H1 (cell line): Measurements from ENCODE around the gene RIPOR3. TPM values are rescaled to one million over a fixed set of nuclear protein-coding genes. Genes with fewer than 3 reads are reported as not detected.

ENCODE experiments used
- CTCF ChIA-PET: fragments of 300-600 bp; sonication (Branson Sonifier 250); formaldehyde crosslinking; loops from one replicate; lab custom pipeline; 2021; ENCODE audit not compliant: partially characterized antibody; lab: Charles Lee
- POLR2A ChIA-PET: fragments of 300-600 bp; sonication (Branson Sonifier 250); formaldehyde crosslinking; loops from one replicate; lab custom pipeline; 2021; ENCODE audit warnings: inconsistent platforms; ENCODE audit not compliant: partially characterized antibody; lab: Charles Lee
- DNase-seq, 2 experiments: peaks; one replicate each; pipeline versions ENCODE4 v3.0.0 to v3.0.0-alpha.2; 2010 to 2022; ENCODE audit warnings: low spot score in 2 of 2, low read depth in 1 of 2, mixed read lengths in 1 of 2
- FAIRE-seq: peaks from 2 replicates; lab custom pipeline; 2011; peaks lifted over from hg19 to GRCh38; lab: Jason Lieb, UNC
- H2AFZ ChIP-seq: 2 replicates; pipeline ENCODE4 v1.8.1; 2012; ENCODE audit warnings: low read length, inconsistent platforms
- H2AK5ac ChIP-seq: 2 replicates; pipeline ENCODE4 v1.6.1; 2013; ENCODE audit warnings: low read depth, low read length
- H2BK120ac ChIP-seq: replicated peaks from 2 replicates; pipeline ENCODE3; 2013; ENCODE audit warnings: low read depth, low read length, inconsistent platforms
- H2BK12ac ChIP-seq: 2 replicates; pipeline ENCODE4 v1.6.1; 2013; ENCODE audit warnings: low read depth, low read length
- H2BK15ac ChIP-seq: 2 replicates; pipeline ENCODE4 v1.6.1; 2013; ENCODE audit warnings: low read length
- H2BK20ac ChIP-seq: 2 replicates; pipeline ENCODE4 v1.6.1; 2013; ENCODE audit warnings: low read length
- H2BK5ac ChIP-seq: 2 replicates; pipeline ENCODE4 v1.6.1; 2013; ENCODE audit warnings: low read depth, low read length
- H3K14ac ChIP-seq: 2 replicates; pipeline ENCODE4 v1.6.1; 2013; ENCODE audit warnings: inconsistent platforms; ENCODE audit not compliant: insufficient read length
- H3K18ac ChIP-seq: 2 replicates; pipeline ENCODE4 v1.6.1; 2013; ENCODE audit warnings: low read length; ENCODE audit errors: extremely low read depth
- H3K23ac ChIP-seq: 2 replicates; pipeline ENCODE4 v1.6.1; 2013; ENCODE audit warnings: inconsistent platforms; ENCODE audit not compliant: insufficient read length
- H3K23me2 ChIP-seq: 2 replicates; pipeline ENCODE4 v1.6.1; 2013; ENCODE audit warnings: low read depth, low read length
- H3K27ac ChIP-seq: 2 replicates; pipeline ENCODE4 v1.6.1; 2011; ENCODE audit warnings: low read depth, low read length, inconsistent platforms
- H3K27me3 ChIP-seq, 4 experiments: replicated peaks in 1 of 4; 1 replicate in 1 of 4; 2 replicates in 3 of 4; pipeline versions ENCODE4 v1.6.1 to v1.8.1; 2011 to 2013; ENCODE audit warnings: low read length in 3 of 4, mild to moderate bottlenecking in 3 of 4, inconsistent platforms in 2 of 4, mixed read lengths in 2 of 4, moderate library complexity in 1 of 4; ENCODE audit not compliant: control insufficient read depth in 3 of 4, insufficient read depth in 3 of 4; ENCODE audit errors: extremely low read depth in 1 of 4
- H3K36me3 ChIP-seq, 4 experiments: 2 replicates each; pipeline versions ENCODE4 v1.6.1 to v1.8.1; 2011 to 2013; ENCODE audit warnings: mild to moderate bottlenecking in 4 of 4, low read length in 3 of 4, moderate library complexity in 2 of 4, control low read depth in 1 of 4, inconsistent platforms in 1 of 4; ENCODE audit not compliant: insufficient read depth in 4 of 4, control insufficient read depth in 2 of 4
- H3K4ac ChIP-seq: replicated peaks from 2 replicates; pipeline ENCODE3; 2013; ENCODE audit warnings: low read length, low read depth, mixed read lengths, inconsistent platforms; ENCODE audit not compliant: insufficient read length
- H3K4me1 ChIP-seq, 4 experiments: replicated peaks in 1 of 4; 1 replicate in 1 of 4; 2 replicates in 3 of 4; pipeline versions ENCODE4 v1.6.1 to v1.8.1; 2011 to 2013; ENCODE audit warnings: low read length in 3 of 4, inconsistent platforms in 2 of 4, mixed read lengths in 1 of 4; ENCODE audit not compliant: insufficient read depth in 4 of 4, control insufficient read depth in 3 of 4
- H3K4me2 ChIP-seq, 2 experiments: 2 replicates each; pipeline versions ENCODE4 v1.6.1 to v1.8.1; 2011 to 2013; ENCODE audit warnings: low read depth in 2 of 2, low read length in 2 of 2, control low read depth in 1 of 2, inconsistent platforms in 1 of 2, mild to moderate bottlenecking in 1 of 2; ENCODE audit not compliant: insufficient read depth in 1 of 2
- H3K4me3 ChIP-seq, 4 experiments: fragments of 200-600, 300-600 bp in 1 of 4; sonication (generic), shearing (Covaris generic), sonication (Bioruptor Twin) in 1 of 4; 2 replicates each; pipeline versions ENCODE4 v1.5.1 to v1.8.1; 2011 to 2016; ENCODE audit warnings: low read length in 4 of 4, low read depth in 3 of 4, control low read depth in 2 of 4, inconsistent platforms in 2 of 4, mild to moderate bottlenecking in 2 of 4, mixed read lengths in 1 of 4, moderate library complexity in 1 of 4; ENCODE audit not compliant: insufficient read depth in 2 of 4; ENCODE audit errors: extremely low read depth in 1 of 4
- H3K56ac ChIP-seq: replicated peaks from 2 replicates; pipeline ENCODE3; 2013; ENCODE audit warnings: low read depth, mild to moderate bottlenecking, mixed read lengths, low read length, inconsistent platforms; ENCODE audit not compliant: insufficient read length
- H3K79me1 ChIP-seq: 2 replicates; pipeline ENCODE4 v1.6.1; 2013; ENCODE audit warnings: low read depth, low read length, control low read depth
- H3K79me2 ChIP-seq, 2 experiments: 2 replicates each; pipeline versions ENCODE4 v1.6.1 to v1.8.1; 2012 to 2013; ENCODE audit warnings: low read length in 2 of 2, mild to moderate bottlenecking in 2 of 2, inconsistent platforms in 1 of 2; ENCODE audit not compliant: insufficient read depth in 2 of 2, control insufficient read depth in 1 of 2
- H3K9ac ChIP-seq, 4 experiments: replicated peaks in 1 of 4; 1 replicate in 1 of 4; 2 replicates in 3 of 4; pipeline versions ENCODE4 v1.6.1 to v1.8.1; 2011 to 2013; ENCODE audit warnings: low read depth in 3 of 4, low read length in 3 of 4, control low read depth in 2 of 4, mild to moderate bottlenecking in 2 of 4, moderate library complexity in 2 of 4, inconsistent platforms in 1 of 4; ENCODE audit errors: extremely low read depth in 1 of 4
- H3K9me3 ChIP-seq, 2 experiments: 2 replicates each; pipeline versions ENCODE4 v1.6.1 to v1.8.1; 2012 to 2013; ENCODE audit warnings: mild to moderate bottlenecking in 2 of 2, moderate library complexity in 2 of 2, control low read depth in 1 of 2, inconsistent platforms in 1 of 2, low read depth in 1 of 2, low read length in 1 of 2, mixed read lengths in 1 of 2; ENCODE audit not compliant: insufficient read depth in 2 of 2
- H4K20me1 ChIP-seq, 2 experiments: replicated peaks in 1 of 2; 2 replicates each; pipeline versions ENCODE3 to v1.8.1; 2011 to 2013; ENCODE audit warnings: inconsistent platforms in 2 of 2, low read length in 2 of 2, mild to moderate bottlenecking in 1 of 2; ENCODE audit not compliant: insufficient read depth in 2 of 2, control insufficient read depth in 1 of 2
- H4K5ac ChIP-seq: 2 replicates; pipeline ENCODE4 v1.6.1; 2013; ENCODE audit warnings: low read length, low read depth, mixed read lengths, inconsistent platforms; ENCODE audit not compliant: insufficient read length
- H4K8ac ChIP-seq: 2 replicates; pipeline ENCODE4 v1.8.0; 2013; ENCODE audit warnings: mild to moderate bottlenecking, moderate library complexity, low read length, inconsistent platforms; ENCODE audit not compliant: insufficient read depth; ENCODE audit errors: extremely low read depth
- H4K91ac ChIP-seq: replicated peaks from 2 replicates; pipeline ENCODE3; 2013; ENCODE audit warnings: low read length, mixed read lengths, inconsistent platforms; ENCODE audit not compliant: insufficient read length
- ASH2L ChIP-seq: fragments of 200-600, 300-600 bp; sonication (generic); IDR thresholded peaks from one replicate; pipeline ENCODE4 v1.7.1; 2017; ENCODE audit warnings: low read length
- CHD2 ChIP-seq: IDR thresholded peaks from 2 replicates; pipeline ENCODE4 v1.6.1; 2012; ENCODE audit warnings: low read length, improper control_type of control experiment
- EZH2 ChIP-seq: fragments of 200-600 bp; sonication (generic); IDR thresholded peaks from 2 replicates; pipeline ENCODE4 v1.7.1; 2012; ENCODE audit warnings: low read depth, mild to moderate bottlenecking, moderate library complexity, low read length, inconsistent platforms; ENCODE audit not compliant: severe bottlenecking
- GABPA ChIP-seq: IDR thresholded peaks from 2 replicates; pipeline ENCODE4 v1.6.1; 2011; ENCODE audit warnings: mild to moderate bottlenecking, low read length, moderate library complexity, borderline replicate concordance; ENCODE audit not compliant: insufficient read depth
- SIRT6 ChIP-seq: IDR thresholded peaks from one replicate; pipeline ENCODE4 v1.7.1; 2012; ENCODE audit warnings: low read length, inconsistent platforms
- ZNF274 ChIP-seq: IDR thresholded peaks from 2 replicates; pipeline ENCODE4 v1.7.0; 2012; ENCODE audit warnings: low read length, borderline replicate concordance; ENCODE audit errors: extremely low read depth
- WGBS, 2 experiments: shearing (Covaris generic) in 1 of 2; methylation state at CpG; one replicate each; pipeline versions ENCODE4 v1.1.6 to v1.1.7; 2013 to 2015; ENCODE audit warnings: low lambda C conversion rate in 2 of 2, mixed read lengths in 2 of 2, inconsistent platforms in 1 of 2, low coverage in 1 of 2, missing lambda C conversion rate in 1 of 2; ENCODE audit not compliant: insufficient replicate concordance in 2 of 2, insufficient coverage in 1 of 2, insufficient read length in 1 of 2; ENCODE audit errors: extremely low coverage in 1 of 2, missing lambda C conversion rate in 1 of 2; 5-methylcytosine and 5-hydroxymethylcytosine counted together
- polyA plus RNA-seq, 7 experiments: library from polyadenylated mRNA; depleted of rRNA in 3 of 7; stranded (reverse) in 5 of 7; unstranded in 2 of 7; fragments of >200 nt in 5 of 7; fragments of 200-250 nt in 2 of 7; gene quantifications; 1 replicate in 5 of 7; 2 replicates in 1 of 7; 4 replicates in 1 of 7; pipeline versions ENCODE4 v1.2.1 to v1.2.3, GENCODE V29; 2011 to 2013; ENCODE audit warnings: missing spikeins in 2 of 7, mixed read lengths in 2 of 7
- total RNA-seq: library from RNA; stranded (reverse); fragmentation: NEBNext Ultra II Directional; extraction: Animal tissue kit (Norgen Biotek cat#: 25700); gene quantifications from 2 replicates; pipeline ENCODE4 v1.2.1, GENCODE V29; 2021

Gene RIPOR3
- total and polyA plus RNA-seq, 2 of the 8 experiments (the other 6 are each of a cell fraction or from before 2014, with no cell fraction given) = 3.6 to 4.5 TPM

DNA sequence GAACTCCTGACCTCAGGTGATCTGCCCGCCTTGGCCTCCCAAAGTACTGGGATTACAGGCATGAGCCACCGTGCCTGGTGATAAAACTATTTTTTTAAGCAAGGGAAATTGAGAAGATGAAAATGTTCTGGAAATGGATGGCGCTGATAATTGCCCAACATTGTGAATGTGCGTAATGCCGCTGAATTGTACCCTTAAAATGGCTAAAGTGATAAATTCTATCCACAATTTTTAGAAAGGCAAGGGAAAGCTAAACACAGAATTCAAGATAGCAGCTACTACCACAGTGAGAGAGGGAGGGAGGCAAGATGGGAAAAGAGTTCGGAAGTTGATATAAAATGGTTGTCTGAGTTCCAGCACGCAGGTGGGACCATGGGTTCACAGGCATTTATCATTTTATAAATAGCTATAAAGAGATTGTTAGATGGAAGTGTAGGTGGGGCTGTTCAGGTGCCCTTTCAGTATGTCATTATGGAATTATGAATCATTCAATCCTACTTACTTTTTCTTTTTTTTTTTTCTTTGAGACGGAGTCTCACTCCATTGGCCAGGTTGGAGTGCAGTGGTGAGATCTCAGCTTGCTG, 8.3 kb downstream of the RIPOR3 start:
- H2BK120ac ChIP-seq = no peak overlapping the region
- no peak overlapping the region for H3K23ac ChIP-seq
- H3K4me2 ChIP-seq = no peak overlapping the region
- H3K27me3 ChIP-seq = no peaks in the 10 kb centered on the region
- no peak overlapping the region for H2BK15ac ChIP-seq
- H3K23me2 ChIP-seq = no peaks in the 10 kb centered on the region
- no peak overlapping the region for H3K56ac ChIP-seq
- H3K4me3 ChIP-seq = no peak overlapping the region
- H4K91ac ChIP-seq = no peak overlapping the region
- no peak overlapping the region for H3K27ac ChIP-seq
- H4K8ac ChIP-seq = no peak overlapping the region
- TF ChIP-seq ZNF274 = no peak
- no peak for TF ChIP-seq SIRT6
- no peak for TF ChIP-seq GABPA
- no peak for TF ChIP-seq ASH2L
- no peak for TF ChIP-seq CHD2
- TF ChIP-seq EZH2 = no peak
- H2BK20ac ChIP-seq = no peak overlapping the region
- H4K20me1 ChIP-seq = no peaks in the 10 kb centered on the region
- H3K9ac ChIP-seq = no peak overlapping the region
- 95% methylated on average over 8 of the region's 8 CpGs; no CpG with 5 or more reads in 1 of the 2 experiments for WGBS, 2 experiments
- CTCF ChIA-PET = interaction anchor here (0.7 to 1.0 kb wide), 5 partner anchors 11 to 67 kb away, joined by 3 to 6 read pairs (median 3); no protein-coding TSS in a partner anchor
- FAIRE-seq (no peak), DNase-seq (no peak)
- H4K5ac ChIP-seq = no peak overlapping the region
- POLR2A ChIA-PET = no interaction called here
- H3K4me1 ChIP-seq = peaks cover 0 to 2% (median 0%) of the 10 kb centered on the region in 4 experiments; a peak in 2 of 7 replicates
- no peak overlapping the region for H3K14ac ChIP-seq
- H3K18ac ChIP-seq = no peak overlapping the region
- H3K9me3 ChIP-seq = no peaks in the 10 kb centered on the region
- no peak overlapping the region for H2BK12ac ChIP-seq
- H3K79me1 ChIP-seq = no peaks in the 10 kb centered on the region
- no peaks in the 10 kb centered on the region for H3K36me3 ChIP-seq
- H3K79me2 ChIP-seq = no peaks in the 10 kb centered on the region
- no peak overlapping the region for H2AFZ ChIP-seq
- no peak overlapping the region for H2BK5ac ChIP-seq
- H3K4ac ChIP-seq = no peak overlapping the region
- no peak overlapping the region for H2AK5ac ChIP-seq
